RWPE2 (cell line): ENCODE data around the gene CCL24.
"Not testable (repeated sequence)": the region's sequence is repeated elsewhere in the genome, so short reads cannot be mapped to it uniquely, and the experiment has no call there.

ENCODE experiments used
- ATAC-seq: fragments of 200-7000 bp; cut with Tn5 transposase; 3 replicates; pipeline ENCODE4 v1.9.1; 2021; ENCODE audit warnings: low read depth
- DNase-seq: peaks from one replicate; pipeline ENCODE4 v3.0.0-alpha.2; 2020; ENCODE audit warnings: low spot score
- H3K27ac ChIP-seq: fragments of 450-650 bp; 2 replicates; pipeline ENCODE4 v1.5.1; 2017; ENCODE audit warnings: mild to moderate bottlenecking; ENCODE audit not compliant: poor library complexity, severe bottlenecking
- H3K27me3 ChIP-seq: fragments of 250-450 bp; sonication (Bioruptor Pico); 2 replicates; pipeline ENCODE4 v1.5.1; 2021; ENCODE audit warnings: mild to moderate bottlenecking, moderate library complexity; ENCODE audit not compliant: insufficient read depth, poor library complexity, severe bottlenecking
- H3K36me3 ChIP-seq: fragments of 250-450 bp; sonication (Bioruptor Pico); 2 replicates; pipeline ENCODE4 v1.5.1; 2020; ENCODE audit warnings: low read depth, mild to moderate bottlenecking, moderate library complexity
- H3K4me1 ChIP-seq: fragments of 250-450 bp; sonication (Bioruptor Pico); 2 replicates; pipeline ENCODE4 v1.5.1; 2021; ENCODE audit warnings: mild to moderate bottlenecking, moderate library complexity; ENCODE audit not compliant: insufficient read depth, poor library complexity, severe bottlenecking
- H3K4me3 ChIP-seq: fragments of 250-450 bp; sonication (Bioruptor Pico); 2 replicates; pipeline ENCODE4 v1.5.1; 2021; ENCODE audit warnings: mild to moderate bottlenecking, moderate library complexity; ENCODE audit not compliant: severe bottlenecking
- H3K9me3 ChIP-seq: fragments of 250-450 bp; sonication (Bioruptor Pico); 2 replicates; pipeline ENCODE4 v1.5.1; 2021; ENCODE audit warnings: mild to moderate bottlenecking, moderate library complexity; ENCODE audit not compliant: severe bottlenecking
- TF ChIP-seq, protein P1 (sequence below): fragments of 450-650 bp; IDR thresholded peaks from one replicate; pipeline ENCODE4 v1.5.1; 2017; ENCODE audit warnings: mild to moderate bottlenecking, moderate library complexity; ENCODE audit not compliant: poor library complexity, severe bottlenecking

CCL24 gene

DNA sequence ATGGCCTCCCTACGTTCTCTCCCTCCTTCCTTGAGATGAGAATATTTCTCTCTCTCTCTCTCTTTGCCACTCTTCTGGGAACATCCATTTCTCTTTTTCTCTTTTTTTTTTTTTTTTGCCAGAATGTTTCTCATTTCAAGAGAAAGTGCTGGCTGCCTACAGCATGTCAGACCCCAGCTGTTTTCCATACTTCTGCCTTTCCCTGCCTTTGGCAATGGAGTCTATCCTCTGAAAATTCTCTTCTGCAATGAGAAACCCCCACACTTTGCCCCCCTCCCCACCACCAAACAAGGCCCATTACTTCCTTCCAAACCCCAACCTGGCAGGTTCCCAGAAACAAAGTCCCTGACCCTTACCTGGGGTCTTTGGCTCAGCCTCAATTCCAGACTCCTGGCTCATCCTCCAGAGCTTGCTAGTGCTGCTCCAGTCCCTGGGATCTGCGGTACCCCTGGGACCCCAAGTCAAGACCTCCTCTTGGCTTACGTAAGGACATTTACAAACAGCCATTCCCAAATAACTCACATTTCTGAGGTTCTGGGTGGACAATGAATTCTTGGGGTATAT, 24.2 kb downstream of the CCL24 start:
- Histone ChIP-seq H3K27ac (no peak overlapping the region), H3K4me1 (peaks cover 8% of the 10 kb centered on the region), H3K27me3 (no peaks in the 10 kb centered on the region), H3K36me3 (no peaks in the 10 kb centered on the region), H3K4me3 (no peak overlapping the region), H3K9me3 (no peaks in the 10 kb centered on the region)
- DNase-seq, result no peak
- ATAC-seq, result no peak
- TF ChIP-seq, protein P1, sequence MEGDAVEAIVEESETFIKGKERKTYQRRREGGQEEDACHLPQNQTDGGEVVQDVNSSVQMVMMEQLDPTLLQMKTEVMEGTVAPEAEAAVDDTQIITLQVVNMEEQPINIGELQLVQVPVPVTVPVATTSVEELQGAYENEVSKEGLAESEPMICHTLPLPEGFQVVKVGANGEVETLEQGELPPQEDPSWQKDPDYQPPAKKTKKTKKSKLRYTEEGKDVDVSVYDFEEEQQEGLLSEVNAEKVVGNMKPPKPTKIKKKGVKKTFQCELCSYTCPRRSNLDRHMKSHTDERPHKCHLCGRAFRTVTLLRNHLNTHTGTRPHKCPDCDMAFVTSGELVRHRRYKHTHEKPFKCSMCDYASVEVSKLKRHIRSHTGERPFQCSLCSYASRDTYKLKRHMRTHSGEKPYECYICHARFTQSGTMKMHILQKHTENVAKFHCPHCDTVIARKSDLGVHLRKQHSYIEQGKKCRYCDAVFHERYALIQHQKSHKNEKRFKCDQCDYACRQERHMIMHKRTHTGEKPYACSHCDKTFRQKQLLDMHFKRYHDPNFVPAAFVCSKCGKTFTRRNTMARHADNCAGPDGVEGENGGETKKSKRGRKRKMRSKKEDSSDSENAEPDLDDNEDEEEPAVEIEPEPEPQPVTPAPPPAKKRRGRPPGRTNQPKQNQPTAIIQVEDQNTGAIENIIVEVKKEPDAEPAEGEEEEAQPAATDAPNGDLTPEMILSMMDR, result no peak

DNA sequence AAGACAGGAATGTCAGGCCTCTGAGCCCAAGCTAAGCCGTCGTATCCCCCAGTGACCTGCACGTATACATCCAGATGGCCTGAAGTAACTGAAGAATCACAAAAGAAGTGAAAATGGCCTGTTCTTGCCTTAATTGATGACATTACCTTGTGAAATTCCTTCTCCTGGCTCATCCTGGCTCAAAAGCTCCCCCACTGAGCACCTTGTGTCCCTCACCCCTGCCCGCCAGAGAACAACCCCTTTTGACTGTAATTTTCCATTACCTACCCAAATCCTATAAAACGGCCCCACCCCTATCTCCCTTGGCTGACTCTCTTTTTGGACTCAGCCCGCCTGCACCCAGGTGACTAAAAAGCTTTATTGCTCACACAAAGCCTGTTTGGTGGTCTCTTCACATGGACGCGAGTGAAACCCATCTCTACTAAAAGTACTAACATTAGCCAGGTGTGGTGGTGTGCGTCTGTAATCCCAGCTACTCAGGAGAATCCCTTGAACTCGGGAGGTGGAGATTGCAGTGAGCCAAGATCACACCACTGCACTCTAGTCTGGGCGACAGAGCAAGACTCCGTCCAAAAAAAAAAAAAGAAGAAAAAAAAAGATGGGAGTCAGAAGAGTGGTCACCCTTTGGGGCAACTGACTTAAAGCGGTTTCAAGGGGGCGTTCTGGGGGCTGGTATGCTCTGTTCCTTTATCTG, 25.3 kb downstream of the CCL24 start:
- not testable (repeated sequence) for H3K36me3 ChIP-seq, H3K9me3 ChIP-seq, H3K4me3 ChIP-seq, H3K27ac ChIP-seq, DNase-seq, H3K27me3 ChIP-seq, H3K4me1 ChIP-seq, ATAC-seq

DNA sequence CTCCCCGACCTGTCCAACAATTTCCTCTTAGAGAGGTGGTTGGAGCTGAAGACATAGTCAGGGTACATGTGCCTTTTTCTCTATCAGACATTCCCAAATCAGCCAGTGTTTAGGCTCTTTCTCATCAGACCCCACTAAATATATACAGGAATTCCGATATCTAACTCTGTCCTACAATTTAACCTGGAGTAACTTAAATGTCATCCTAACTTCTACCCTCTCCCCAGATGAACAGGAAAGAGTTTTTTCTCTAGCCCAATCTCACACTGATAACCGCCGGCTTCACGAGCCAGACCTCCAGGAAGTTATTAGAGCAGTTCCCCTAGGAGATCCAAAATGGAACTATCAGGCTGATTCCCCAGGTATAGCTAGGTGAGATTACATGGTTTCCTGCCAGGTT, 30.5 kb downstream of the CCL24 start:
- DNase-seq, H3K9me3 ChIP-seq, H3K27ac ChIP-seq, H3K4me1 ChIP-seq, ATAC-seq, H3K4me3 ChIP-seq, H3K36me3 ChIP-seq, H3K27me3 ChIP-seq: not testable (repeated sequence)

DNA sequence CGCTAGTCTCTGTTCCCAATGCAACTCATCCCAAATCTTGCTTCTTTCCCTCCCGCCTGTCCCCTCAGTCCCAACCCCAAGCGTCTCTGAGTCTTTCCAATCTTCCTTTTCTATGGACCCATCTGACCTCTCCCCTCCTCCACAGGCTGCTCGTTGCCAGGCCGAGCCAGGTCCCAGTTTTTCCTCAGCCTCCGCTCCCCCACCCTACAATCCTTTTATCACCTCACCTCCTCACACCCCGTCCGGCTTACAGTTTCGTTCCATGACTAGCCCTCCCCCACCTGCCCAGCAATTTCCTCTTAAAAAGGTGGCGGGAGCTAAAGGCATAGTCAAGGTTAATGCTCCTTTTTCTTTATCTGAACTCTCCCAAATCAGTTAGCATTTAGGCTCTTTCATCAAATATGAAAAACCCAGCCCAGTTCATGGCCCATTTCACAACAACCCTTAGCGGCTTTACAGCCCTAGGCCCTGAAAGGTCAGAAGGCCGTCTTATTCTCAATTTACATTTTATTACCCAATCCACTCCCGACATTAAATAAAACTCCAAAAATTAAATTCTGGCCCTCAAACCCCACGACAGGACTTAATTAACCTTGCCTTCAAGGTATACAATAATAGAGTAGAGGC, 32.8 kb downstream of the CCL24 start:
- H3K9me3 ChIP-seq, H3K27ac ChIP-seq, ATAC-seq, H3K27me3 ChIP-seq, H3K4me1 ChIP-seq, H3K4me3 ChIP-seq, DNase-seq, H3K36me3 ChIP-seq: not testable (repeated sequence)

DNA sequence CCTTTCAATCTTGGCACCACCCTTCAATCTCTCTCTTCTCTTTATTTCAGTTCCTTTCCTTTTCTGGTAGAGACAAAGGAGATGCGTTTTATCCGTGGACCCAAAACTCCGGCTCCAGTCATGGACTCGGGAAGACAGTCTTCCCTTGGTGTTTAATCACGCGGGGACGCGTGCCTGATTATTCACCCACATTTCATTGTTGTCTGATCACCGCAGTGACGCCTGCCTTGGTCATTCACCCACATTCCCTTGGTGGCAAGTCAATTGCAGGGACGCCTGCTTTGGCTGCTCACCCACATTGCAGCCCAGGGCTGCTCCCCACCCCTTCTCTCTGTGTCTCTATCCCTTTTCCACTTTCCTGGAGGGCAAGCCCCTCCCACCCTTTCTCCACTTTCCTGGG, 34.1 kb downstream of the CCL24 start:
- H3K27ac ChIP-seq, H3K9me3 ChIP-seq, H3K27me3 ChIP-seq, ATAC-seq, H3K4me1 ChIP-seq, H3K36me3 ChIP-seq, H3K4me3 ChIP-seq, DNase-seq: not testable (repeated sequence)

DNA sequence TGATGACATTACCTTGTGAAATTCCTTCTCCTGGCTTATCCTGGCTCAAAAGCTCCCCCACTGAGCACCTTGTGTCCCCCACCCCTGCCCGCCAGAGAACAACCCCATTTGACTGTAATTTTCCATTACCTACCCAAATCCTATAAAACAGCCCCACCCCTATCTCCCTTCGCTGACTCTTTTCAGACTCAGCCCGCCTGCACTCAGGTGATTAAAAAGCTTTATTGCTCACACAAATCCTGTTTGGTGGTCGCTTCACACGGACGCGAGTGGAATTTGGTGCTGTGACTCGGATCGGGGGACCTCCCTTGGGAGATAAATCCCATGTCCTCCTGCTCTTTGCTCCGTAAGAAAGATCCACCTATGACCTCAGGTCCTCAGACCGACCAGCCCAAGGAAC, 34.6 kb downstream of the CCL24 start:
- H3K27ac ChIP-seq, H3K4me3 ChIP-seq, H3K4me1 ChIP-seq, H3K27me3 ChIP-seq, DNase-seq, H3K9me3 ChIP-seq, H3K36me3 ChIP-seq, ATAC-seq: not testable (repeated sequence)

DNA sequence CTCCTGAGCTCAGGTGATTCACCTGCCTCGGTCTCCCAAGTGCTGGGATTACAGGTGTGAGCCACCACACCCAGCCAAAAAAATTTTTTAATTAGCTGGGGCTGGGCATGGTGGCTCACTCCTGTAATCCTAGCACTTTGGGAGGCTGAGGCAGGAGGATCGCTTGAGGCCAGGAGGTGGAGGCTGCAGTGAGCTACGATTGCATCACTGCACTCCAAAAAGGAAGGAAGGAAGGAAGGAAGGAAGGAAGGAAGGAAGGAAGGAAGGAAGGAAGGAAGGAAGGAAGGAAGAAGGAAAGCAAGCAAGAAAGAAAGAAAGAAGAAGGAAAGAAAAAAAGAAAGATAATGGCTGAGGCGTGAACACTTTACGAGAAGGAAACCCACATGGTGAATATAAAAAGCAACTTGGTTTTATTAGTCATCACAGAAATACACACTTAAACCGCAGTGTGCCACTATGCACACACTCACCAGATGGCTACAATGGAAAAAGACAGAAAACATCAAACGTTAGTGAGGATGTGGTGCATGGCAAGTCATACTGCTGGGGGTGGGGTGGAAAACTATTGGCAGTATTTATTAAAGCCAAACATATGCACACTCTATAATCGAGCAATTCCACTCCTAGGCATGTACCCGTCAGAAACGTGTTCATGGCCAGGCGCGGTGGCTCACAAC, 37.2 kb downstream of the CCL24 start:
- Histone ChIP-seq H3K9me3 (no peaks in the 10 kb centered on the region), H3K27me3 (no peaks in the 10 kb centered on the region), H3K36me3 (no peaks in the 10 kb centered on the region), H3K27ac (no peak overlapping the region), H3K4me3 (no peak overlapping the region), H3K4me1 (peaks cover 7% of the 10 kb centered on the region)
- ATAC-seq (peak; percentile 45; the same call in 2 of the 3 replicates), DNase-seq (no peak)
- TF ChIP-seq, protein P1, result peak; percentile 25

DNA sequence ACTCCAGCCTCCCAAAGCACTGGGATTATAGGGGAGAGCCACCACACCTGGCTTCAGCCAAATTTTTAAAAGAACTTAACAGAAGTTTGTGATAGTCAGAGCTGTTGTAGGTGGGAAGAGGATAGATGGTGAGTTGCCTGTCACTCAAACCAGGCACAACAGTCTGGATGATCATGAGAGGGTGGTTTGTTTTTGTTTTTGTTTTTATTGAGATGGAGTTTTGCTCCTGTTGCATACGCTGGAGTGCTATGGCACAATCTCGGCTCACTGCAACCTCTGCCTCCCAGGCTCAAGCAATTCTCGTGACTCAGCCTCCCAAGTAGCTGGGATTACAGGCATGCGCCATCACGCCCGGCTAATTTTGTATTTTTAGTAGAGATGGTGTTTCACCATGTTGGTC, 39.6 kb downstream of the CCL24 start:
- not testable (repeated sequence) for H3K9me3 ChIP-seq, H3K4me1 ChIP-seq, H3K27ac ChIP-seq, ATAC-seq, DNase-seq, H3K4me3 ChIP-seq, H3K27me3 ChIP-seq, H3K36me3 ChIP-seq
